GM12878 (cell line): ENCODE measurements around the gene ARHGAP12. TPM values are rescaled to one million over a fixed set of nuclear protein-coding genes. Genes with fewer than 3 reads are reported as not detected.

Source experiments
- ATAC-seq: fragments of 200-7000 bp; cut with Tn5 transposase; 3 replicates; pipeline ENCODE4 v1.9.1; 2020; ENCODE audit warnings: mild to moderate bottlenecking, moderate library complexity
- BruUV-seq: library from RNA; stranded (reverse); fragments of 400-500 nt; replicated peaks from 2 replicates; lab custom pipeline; 2021; lab: Mats Ljungman, UMichigan
- CTCF ChIA-PET: fragments of 300-600 bp; sonication (Branson Sonifier 250); formaldehyde crosslinking; extraction: SDS; loops from one replicate; lab custom pipeline; 2021; ENCODE audit warnings: inconsistent platforms; lab: Yijun Ruan, JAX
- POLR2A ChIA-PET: fragments of 350-600 bp; formaldehyde crosslinking; extraction: SDS; loops from one replicate; lab custom pipeline; 2021; ENCODE audit warnings: inconsistent platforms; lab: Charles Lee
- RAD21 ChIA-PET: fragments of 300-600 bp; sonication (Branson Sonifier 250); formaldehyde crosslinking; loops from one replicate; lab custom pipeline; 2023; ENCODE audit warnings: antibody characterized with exemption; ENCODE audit not compliant: unreplicated experiment; lab: Charles Lee
- SMC1A ChIA-PET: fragments of 300-600 bp; sonication (Branson Sonifier 250); formaldehyde crosslinking; loops from one replicate; lab custom pipeline; 2023; ENCODE audit not compliant: unreplicated experiment, uncharacterized antibody; lab: Charles Lee
- DNase-seq: peaks from one replicate; pipeline ENCODE4 v3.0.0-alpha.2; 2011; ENCODE audit warnings: low read depth, low spot score
- FAIRE-seq: peaks from 3 replicates; lab custom pipeline; 2011; peaks lifted over from hg19 to GRCh38; lab: Jason Lieb, UNC
- H2AFZ ChIP-seq: 2 replicates; pipeline ENCODE4 v1.6.0; 2011; ENCODE audit warnings: low read depth, low read length, control low read depth; ENCODE audit not compliant: control insufficient read depth
- H3K27ac ChIP-seq: 2 replicates; pipeline ENCODE4 v1.5.1; 2011; ENCODE audit warnings: control low read depth; ENCODE audit not compliant: control insufficient read depth, insufficient read depth
- H3K27me3 ChIP-seq, 2 experiments: replicated peaks in 1 of 2; 2 replicates each; pipeline versions ENCODE4 v1.6.0 to v1.6.1; 2011; ENCODE audit warnings: low read length in 1 of 2; ENCODE audit not compliant: control insufficient read depth in 2 of 2, insufficient read depth in 2 of 2
- H3K36me3 ChIP-seq, 2 experiments: 2 replicates each; pipeline ENCODE4 v1.5.1; 2011; ENCODE audit warnings: low read length in 1 of 2; ENCODE audit not compliant: control insufficient read depth in 2 of 2, insufficient read depth in 2 of 2
- H3K4me1 ChIP-seq: 2 replicates; pipeline ENCODE4 v1.6.1; 2011; ENCODE audit warnings: mild to moderate bottlenecking, low read length, moderate library complexity, mixed read lengths; ENCODE audit not compliant: control insufficient read depth, insufficient read depth
- H3K4me2 ChIP-seq: 2 replicates; pipeline ENCODE4 v1.6.0; 2011; ENCODE audit warnings: control low read depth; ENCODE audit not compliant: control insufficient read depth, insufficient read depth
- H3K4me3 ChIP-seq: fragments of 200-600 bp; sonication (generic); 2 replicates; pipeline ENCODE4 v1.5.1; 2016
- H3K79me2 ChIP-seq: 2 replicates; pipeline ENCODE4 v1.6.0; 2011; ENCODE audit warnings: low read length; ENCODE audit not compliant: control insufficient read depth, insufficient read depth
- H3K9ac ChIP-seq: 2 replicates; pipeline ENCODE4 v1.8.0; 2011; ENCODE audit warnings: low read length, control low read depth, mixed read lengths; ENCODE audit not compliant: control insufficient read depth, insufficient read depth
- H3K9me3 ChIP-seq: replicated peaks from 3 replicates; pipeline ENCODE4 v1.5.1; 2011; ENCODE audit warnings: mild to moderate bottlenecking, low read length; ENCODE audit not compliant: control insufficient read depth, insufficient read depth
- H4K20me1 ChIP-seq: 2 replicates; pipeline ENCODE4 v1.6.0; 2011; ENCODE audit not compliant: control insufficient read depth, insufficient read depth
- IKZF2 ChIP-seq, 2 experiments: fragments of 450-650 bp; IDR thresholded peaks; 2 replicates each; pipeline ENCODE4 v1.6.1; 2017; ENCODE audit warnings: mild to moderate bottlenecking in 2 of 2, moderate library complexity in 2 of 2
- RELA ChIP-seq: fragments of 450-650 bp; IDR thresholded peaks from 2 replicates; pipeline ENCODE4 v1.8.0; 2014; ENCODE audit warnings: borderline replicate concordance; ENCODE audit not compliant: partially characterized antibody
- SMC3 ChIP-seq: IDR thresholded peaks from 2 replicates; pipeline ENCODE4 v1.6.1; 2011; ENCODE audit warnings: low read length, improper control_type of control experiment, borderline replicate concordance
- WGBS: methylation state at CpG from one replicate; pipeline ENCODE4 v1.1.6; 2016; ENCODE audit warnings: low lambda C conversion rate; ENCODE audit not compliant: insufficient replicate concordance, insufficient coverage; ENCODE audit errors: missing lambda C conversion rate; 5-methylcytosine and 5-hydroxymethylcytosine counted together
- in situ Hi-C: fragments of 300-500 bp; cut with MboI; formaldehyde crosslinking; loops from 9 replicates; pipeline ENCODE4 v1.14.3; 2018; ENCODE audit warnings: mixed read lengths
- intact Hi-C: fragments of 100-400 bp; cut with micrococcal nuclease; formaldehyde crosslinking; loops from one replicate; pipeline ENCODE4 v1.14.2; 2022; ENCODE audit not compliant: unreplicated experiment
- polyA plus RNA-seq, 11 experiments: library from polyadenylated mRNA; depleted of rRNA in 4 of 11; unstranded in 6 of 11; stranded (reverse) in 5 of 11; fragments of >200 nt; fragmentation: Nextera tagmentation in 4 of 11; fragmentation: Illumina TruSeq in 1 of 11; extraction: Ambion mirVana in 4 of 11; extraction: Trizol in 1 of 11; gene quantifications; 1 replicate in 1 of 11; 2 replicates in 10 of 11; pipeline versions ENCODE4 v1.2.1 to v1.2.3, GENCODE V29; 2011 to 2016; ENCODE audit warnings: inconsistent platforms in 2 of 11, missing spikeins in 2 of 11, low read depth in 1 of 11
- total RNA-seq, 4 experiments: library from RNA; depleted of rRNA in 3 of 4; stranded (reverse); fragments of >200 nt in 3 of 4; fragmentation: Illumina TruSeq in 1 of 4; extraction: Trizol in 1 of 4; gene quantifications; 2 replicates each; pipeline versions ENCODE4 v1.2.1 to v1.2.3, GENCODE V29; 2013 to 2021
- TF ChIP-seq, protein P1 (sequence below): IDR thresholded peaks from 2 replicates; pipeline ENCODE4 v1.6.1; 2012; ENCODE audit warnings: low read depth, low read length, improper control_type of control experiment
- TF ChIP-seq, protein P2 (sequence below): fragments of 450-650 bp; IDR thresholded peaks from 2 replicates; pipeline ENCODE4 v1.6.1; 2017; ENCODE audit warnings: mild to moderate bottlenecking

The ARHGAP12 gene
- total and polyA plus RNA-seq, 10 of the 15 experiments (the other 5 are each of a cell fraction or from before 2014, with no cell fraction given) = 5.4 to 15.6 (median 8.5) TPM

DNA sequence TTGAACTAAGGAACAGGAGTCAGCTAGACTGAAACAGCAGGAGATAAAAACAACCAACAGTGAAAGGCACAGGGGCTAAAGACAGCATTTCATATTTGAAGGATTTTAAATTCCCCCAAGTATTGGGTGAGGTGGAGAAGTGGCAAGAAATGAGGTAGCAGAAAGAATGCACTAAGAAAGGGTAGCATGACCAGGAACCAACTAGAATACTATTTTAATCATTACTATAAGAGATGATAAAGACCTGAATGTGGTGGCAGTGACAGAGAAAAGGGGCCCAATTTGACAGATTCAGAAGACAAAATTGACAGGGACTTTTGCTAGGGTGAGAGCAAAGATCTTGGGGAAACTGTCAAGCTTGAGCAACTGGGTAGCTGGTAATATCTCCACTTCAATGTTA is 94.9 kb downstream of the ARHGAP12 start (continued):
- TF ChIP-seq RELA = no peak
- TF ChIP-seq, protein P1, sequence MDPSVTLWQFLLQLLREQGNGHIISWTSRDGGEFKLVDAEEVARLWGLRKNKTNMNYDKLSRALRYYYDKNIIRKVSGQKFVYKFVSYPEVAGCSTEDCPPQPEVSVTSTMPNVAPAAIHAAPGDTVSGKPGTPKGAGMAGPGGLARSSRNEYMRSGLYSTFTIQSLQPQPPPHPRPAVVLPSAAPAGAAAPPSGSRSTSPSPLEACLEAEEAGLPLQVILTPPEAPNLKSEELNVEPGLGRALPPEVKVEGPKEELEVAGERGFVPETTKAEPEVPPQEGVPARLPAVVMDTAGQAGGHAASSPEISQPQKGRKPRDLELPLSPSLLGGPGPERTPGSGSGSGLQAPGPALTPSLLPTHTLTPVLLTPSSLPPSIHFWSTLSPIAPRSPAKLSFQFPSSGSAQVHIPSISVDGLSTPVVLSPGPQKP = no peak

DNA sequence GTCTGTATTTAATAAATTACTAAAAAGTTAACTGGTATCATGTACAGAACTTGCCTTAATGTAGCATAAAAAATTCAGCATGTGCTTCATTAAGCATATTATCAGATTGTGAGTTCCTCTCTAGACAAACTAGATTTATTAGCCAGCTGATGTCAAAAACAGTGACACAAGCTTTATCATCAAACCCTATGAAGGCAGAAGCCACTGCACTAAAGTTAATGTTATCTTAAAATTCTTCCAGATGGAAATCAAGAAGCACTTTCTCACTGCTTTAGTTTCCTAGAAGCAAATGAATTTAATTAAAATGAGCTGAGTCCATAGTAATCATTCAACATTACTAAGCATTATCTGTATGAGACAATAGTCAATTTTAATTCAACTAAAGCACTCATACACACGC is 96.4 kb downstream of the ARHGAP12 start:
- Histone ChIP-seq H3K27ac (no peak overlapping the region), H4K20me1 (no peaks in the 10 kb centered on the region), H3K79me2 (no peaks in the 10 kb centered on the region), H3K4me1 (no peaks in the 10 kb centered on the region), H2AFZ (no peak overlapping the region), H3K27me3 (no peaks in the 10 kb centered on the region), H3K9me3 (no peaks in the 10 kb centered on the region), H3K4me2 (no peak overlapping the region), H3K36me3 (no peaks in the 10 kb centered on the region), H3K9ac (no peak overlapping the region), H3K4me3 (no peak overlapping the region)
- FAIRE-seq = no peak
- in situ Hi-C loops (no loop called here), intact Hi-C loops (loop anchor here (10.0 kb wide), 1 partner anchor 373 kb away; no protein-coding TSS in a partner anchor)
- TF ChIP-seq SMC3 = no peak
- TF ChIP-seq, protein P2, sequence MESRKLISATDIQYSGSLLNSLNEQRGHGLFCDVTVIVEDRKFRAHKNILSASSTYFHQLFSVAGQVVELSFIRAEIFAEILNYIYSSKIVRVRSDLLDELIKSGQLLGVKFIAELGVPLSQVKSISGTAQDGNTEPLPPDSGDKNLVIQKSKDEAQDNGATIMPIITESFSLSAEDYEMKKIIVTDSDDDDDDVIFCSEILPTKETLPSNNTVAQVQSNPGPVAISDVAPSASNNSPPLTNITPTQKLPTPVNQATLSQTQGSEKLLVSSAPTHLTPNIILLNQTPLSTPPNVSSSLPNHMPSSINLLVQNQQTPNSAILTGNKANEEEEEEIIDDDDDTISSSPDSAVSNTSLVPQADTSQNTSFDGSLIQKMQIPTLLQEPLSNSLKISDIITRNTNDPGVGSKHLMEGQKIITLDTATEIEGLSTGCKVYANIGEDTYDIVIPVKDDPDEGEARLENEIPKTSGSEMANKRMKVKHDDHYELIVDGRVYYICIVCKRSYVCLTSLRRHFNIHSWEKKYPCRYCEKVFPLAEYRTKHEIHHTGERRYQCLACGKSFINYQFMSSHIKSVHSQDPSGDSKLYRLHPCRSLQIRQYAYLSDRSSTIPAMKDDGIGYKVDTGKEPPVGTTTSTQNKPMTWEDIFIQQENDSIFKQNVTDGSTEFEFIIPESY = no peak
- TF ChIP-seq IKZF2 (IDR thresholded peaks at IDR 0.05) = no peak
- ChIA-PET CTCF (interaction anchor here (0.7 to 1.5 kb wide), 4 partner anchors 19 to 1161 kb away, joined by 3 to 4 read pairs (median 4); no protein-coding TSS in a partner anchor), POLR2A (no interaction called here), RAD21 (no interaction called here), SMC1A (interaction anchor here (1.0 kb wide), 1 partner anchor 338 kb away, joined by 3 read pairs; no protein-coding TSS in a partner anchor)
- WGBS = 100% methylated on average over 1 of the region's 1 CpG
- ATAC-seq = no peak
- DNase-seq = no peak
- no TSS peak for BruUV-seq
